Sigmoid colon (tissue), 4 donors: Measurements from ENCODE around the gene TP53TG3D.
"Not testable (repeated sequence)": the region's sequence is repeated elsewhere in the genome, so short reads cannot be mapped to it uniquely, and the experiment has no call there.

Experiments
- EP300 ChIP-seq, 4 donors: sonication (generic); formaldehyde crosslinking; IDR thresholded peaks; one replicate each; pipeline ENCODE4 v1.6.1; 2017; ENCODE audit warnings: antibody characterized with exemption in 4 of 4
- POLR2A ChIP-seq, 2 donors: fragments of 450-650 bp; IDR thresholded peaks; one replicate each; pipeline ENCODE4 v1.6.1; 2016; ENCODE audit warnings: antibody characterized with exemption in 2 of 2, mild to moderate bottlenecking in 2 of 2, moderate library complexity in 2 of 2
- TF ChIP-seq, protein P1 (sequence below), 4 experiments: fragments of 450-650 bp in 3 of 4; fragments of 200-600 bp in 1 of 4; IDR thresholded peaks; one replicate each; pipeline ENCODE4 v1.5.1; 2016 to 2019; ENCODE audit warnings: antibody characterized with exemption in 4 of 4, mild to moderate bottlenecking in 3 of 4, moderate library complexity in 2 of 4

DNA sequence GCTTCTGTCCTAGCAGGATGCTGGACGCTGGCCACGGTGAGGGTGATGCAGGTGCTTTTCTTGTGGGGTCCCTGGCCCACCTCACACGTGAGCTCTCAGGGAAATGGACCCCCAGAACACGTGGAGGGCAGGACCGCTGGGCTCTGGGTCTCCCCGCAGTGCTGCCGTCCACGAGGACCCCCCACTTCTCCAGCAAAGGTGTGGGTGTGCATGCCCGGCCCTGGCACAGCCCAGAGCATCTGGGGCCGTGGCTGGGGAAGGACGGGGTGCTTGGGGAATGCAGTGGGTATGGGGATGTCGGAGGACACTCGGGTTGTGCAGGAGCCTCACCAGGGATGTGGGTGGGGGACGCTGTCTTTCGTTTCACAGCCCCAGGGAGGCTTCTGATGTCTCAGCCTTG is 34.7 kb downstream of the TP53TG3D start:
- TF ChIP-seq, protein P1, sequence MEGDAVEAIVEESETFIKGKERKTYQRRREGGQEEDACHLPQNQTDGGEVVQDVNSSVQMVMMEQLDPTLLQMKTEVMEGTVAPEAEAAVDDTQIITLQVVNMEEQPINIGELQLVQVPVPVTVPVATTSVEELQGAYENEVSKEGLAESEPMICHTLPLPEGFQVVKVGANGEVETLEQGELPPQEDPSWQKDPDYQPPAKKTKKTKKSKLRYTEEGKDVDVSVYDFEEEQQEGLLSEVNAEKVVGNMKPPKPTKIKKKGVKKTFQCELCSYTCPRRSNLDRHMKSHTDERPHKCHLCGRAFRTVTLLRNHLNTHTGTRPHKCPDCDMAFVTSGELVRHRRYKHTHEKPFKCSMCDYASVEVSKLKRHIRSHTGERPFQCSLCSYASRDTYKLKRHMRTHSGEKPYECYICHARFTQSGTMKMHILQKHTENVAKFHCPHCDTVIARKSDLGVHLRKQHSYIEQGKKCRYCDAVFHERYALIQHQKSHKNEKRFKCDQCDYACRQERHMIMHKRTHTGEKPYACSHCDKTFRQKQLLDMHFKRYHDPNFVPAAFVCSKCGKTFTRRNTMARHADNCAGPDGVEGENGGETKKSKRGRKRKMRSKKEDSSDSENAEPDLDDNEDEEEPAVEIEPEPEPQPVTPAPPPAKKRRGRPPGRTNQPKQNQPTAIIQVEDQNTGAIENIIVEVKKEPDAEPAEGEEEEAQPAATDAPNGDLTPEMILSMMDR (IDR thresholded peaks at IDR 0.05) = not testable (repeated sequence)
- not testable (repeated sequence) for TF ChIP-seq POLR2A, EP300 (IDR thresholded peaks at IDR 0.05)
